HAP-1 (cell line): ENCODE results near the gene PHACTR1.
"Not testable (repeated sequence)": the region's sequence is repeated elsewhere in the genome, so short reads cannot be mapped to it uniquely, and the experiment has no call there.

Source experiments
- DNase-seq, 2 experiments: peaks; one replicate each; pipeline ENCODE4 v3.0.0-alpha.2; 2016 to 2020; ENCODE audit warnings: low spot score in 2 of 2
- H3K27me3 ChIP-seq: fragments of 250-450 bp; sonication (Bioruptor Pico); 2 replicates; pipeline ENCODE4 v1.5.1; 2020; ENCODE audit warnings: low read depth, mild to moderate bottlenecking, moderate library complexity
- H3K36me3 ChIP-seq: fragments of 250-450 bp; sonication (Bioruptor Pico); replicated peaks from 2 replicates; pipeline ENCODE4 v1.5.1; 2020; ENCODE audit warnings: mild to moderate bottlenecking
- H3K4me1 ChIP-seq: fragments of 250-450 bp; sonication (Bioruptor Pico); 2 replicates; pipeline ENCODE4 v1.5.1; 2020; ENCODE audit warnings: mild to moderate bottlenecking
- H3K4me3 ChIP-seq: fragments of 250-450 bp; sonication (Bioruptor Pico); 2 replicates; pipeline ENCODE4 v1.5.1; 2020; ENCODE audit warnings: mild to moderate bottlenecking, moderate library complexity
- H3K9me3 ChIP-seq: fragments of 250-450 bp; sonication (Bioruptor Pico); 2 replicates; pipeline ENCODE4 v1.5.1; 2020; ENCODE audit warnings: mild to moderate bottlenecking, moderate library complexity
- in situ Hi-C: fragments of 300-500 bp; cut with MboI; formaldehyde crosslinking; loops from 3 replicates; pipeline ENCODE4 v1.14.3; 2020; ENCODE audit warnings: low sequenced_read_pairs, inconsistent platforms, mixed read lengths

Gene PHACTR1

DNA sequence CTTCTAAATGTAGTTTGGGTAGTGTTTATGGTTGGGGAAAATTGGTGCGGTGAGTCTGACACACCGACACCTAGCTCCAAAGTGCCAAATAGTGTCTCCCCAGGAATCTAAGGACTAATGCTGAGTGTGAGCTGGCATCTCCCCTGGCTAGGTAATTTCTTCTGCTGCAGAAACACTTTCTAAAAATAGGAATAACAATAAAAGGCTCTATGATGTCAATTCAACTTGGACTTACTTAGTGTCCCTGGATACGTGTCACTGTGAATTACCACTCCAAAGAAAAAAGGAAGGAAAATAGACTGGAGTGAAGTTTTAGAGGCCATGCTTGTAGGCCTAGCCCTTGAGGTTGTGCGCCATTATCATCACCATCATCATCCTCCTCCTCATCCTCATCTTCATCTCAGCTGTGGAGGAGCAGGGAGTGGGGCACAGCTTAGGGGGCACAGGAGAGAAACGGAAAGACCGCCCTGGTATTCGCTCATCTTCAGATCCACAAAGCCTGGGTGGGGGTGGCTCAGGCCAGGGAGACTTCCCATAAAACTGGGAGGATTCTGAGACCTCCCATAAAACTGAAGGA is 522.2 kb downstream of the PHACTR1 start:
- no peak for DNase-seq
- Histone ChIP-seq H3K36me3 (no peaks in the 10 kb centered on the region), H3K9me3 (no peaks in the 10 kb centered on the region), H3K4me3 (no peak overlapping the region), H3K4me1 (no peaks in the 10 kb centered on the region), H3K27me3 (no peaks in the 10 kb centered on the region)
- in situ Hi-C loops, result no loop called here

DNA sequence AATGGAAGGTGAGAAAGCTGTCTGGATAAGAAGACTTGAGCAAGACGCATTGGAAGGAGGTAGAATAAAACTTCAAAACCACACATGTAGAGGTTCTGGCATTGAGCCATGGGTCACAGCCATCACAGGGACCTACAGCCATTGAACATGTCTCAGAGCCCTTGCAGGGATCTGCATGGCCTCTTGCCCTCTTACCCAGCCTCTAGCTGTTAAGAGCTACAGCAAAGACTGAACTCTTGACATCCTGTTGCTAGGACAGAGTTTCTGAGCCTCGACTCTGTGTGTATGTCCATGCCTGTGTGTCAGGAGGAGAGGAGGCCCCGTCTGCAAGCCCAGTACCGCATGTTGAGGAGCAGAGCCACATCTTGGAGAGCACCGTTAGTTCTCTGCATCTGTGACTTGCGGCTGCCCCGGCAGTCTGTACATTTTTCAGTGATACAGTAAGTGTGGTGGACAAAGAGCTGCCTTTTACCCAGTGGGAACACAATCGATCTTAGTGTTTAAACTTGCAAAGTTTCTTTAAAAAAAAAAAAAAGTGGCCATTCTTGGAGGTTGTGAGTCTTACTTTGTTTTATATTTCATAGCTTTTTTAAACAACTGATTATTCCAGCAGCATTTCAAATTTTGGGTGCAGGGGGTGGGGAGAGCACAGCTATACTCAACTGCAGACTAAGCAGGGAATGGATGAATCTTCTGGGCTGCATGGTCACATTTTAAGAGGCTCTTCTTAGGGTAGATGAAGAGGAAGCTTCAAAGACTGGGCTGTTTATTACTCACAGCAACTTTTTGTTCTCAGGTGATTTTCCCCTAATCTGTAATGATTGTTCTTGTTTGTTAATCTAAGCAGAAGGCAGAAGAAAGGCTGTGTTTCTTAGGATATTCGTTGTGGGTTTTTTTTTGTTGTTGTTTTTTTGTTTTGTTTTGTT is 523.2 kb downstream of the PHACTR1 start:
- Histone ChIP-seq H3K4me3 (no peak overlapping the region), H3K27me3 (no peaks in the 10 kb centered on the region)
- DNase-seq, result no peak

DNA sequence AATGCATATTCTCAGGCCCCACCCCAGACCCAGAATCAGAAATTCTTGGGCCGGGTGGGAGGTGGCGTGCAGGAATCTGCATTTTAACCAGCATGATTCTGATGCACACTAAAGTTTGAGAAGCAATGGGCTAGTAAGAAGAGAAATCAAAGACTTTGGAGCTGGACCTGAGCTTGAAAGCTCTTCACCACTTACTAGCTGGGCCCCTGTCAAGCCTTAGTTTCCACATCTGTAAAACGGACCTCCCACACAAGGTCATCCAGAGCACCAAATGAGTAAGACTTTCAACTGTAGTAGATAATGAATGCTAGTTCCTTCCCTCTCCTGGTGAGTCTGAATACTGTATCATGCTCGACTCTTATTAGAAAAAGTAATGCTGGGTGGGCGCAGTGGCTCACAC is 524.8 kb downstream of the PHACTR1 start:
- Histone ChIP-seq H3K4me1 (no peaks in the 10 kb centered on the region), H3K9me3 (no peaks in the 10 kb centered on the region), H3K4me3 (no peak overlapping the region), H3K27me3 (no peaks in the 10 kb centered on the region), H3K36me3 (no peaks in the 10 kb centered on the region)
- DNase-seq, result no peak
- in situ Hi-C loops, result no loop called here

More for the DNA sequence above, 523.2 kb downstream of the PHACTR1 start:
- Histone ChIP-seq H3K4me1 (no peaks in the 10 kb centered on the region), H3K36me3 (no peaks in the 10 kb centered on the region), H3K9me3 (no peaks in the 10 kb centered on the region)
- in situ Hi-C loops, result no loop called here

DNA sequence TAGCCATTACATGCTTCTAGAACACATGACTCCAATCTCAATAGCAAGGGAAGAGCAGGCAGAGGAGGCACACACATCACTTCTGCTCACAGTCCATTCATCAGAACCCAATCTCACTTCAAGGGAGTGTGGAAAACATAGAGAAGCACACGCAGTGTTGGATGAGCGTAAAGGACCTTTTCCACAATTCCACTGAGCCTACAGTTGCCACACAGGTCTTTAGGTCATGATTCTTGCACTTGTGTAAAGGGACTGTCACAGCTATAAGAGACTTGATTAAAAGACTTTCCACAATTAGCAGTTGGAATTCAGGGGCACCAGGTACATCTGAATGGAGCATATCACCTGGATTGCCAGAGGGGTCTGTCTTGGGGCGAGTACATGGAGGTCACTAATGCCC is 525.6 kb downstream of the PHACTR1 start:
- H3K4me3 ChIP-seq, result no peak overlapping the region
- DNase-seq, result no peak
- in situ Hi-C loops, result no loop called here
- H3K36me3 ChIP-seq, result no peaks in the 10 kb centered on the region
- no peaks in the 10 kb centered on the region for H3K4me1 ChIP-seq
- no peaks in the 10 kb centered on the region for H3K9me3 ChIP-seq
- no peaks in the 10 kb centered on the region for H3K27me3 ChIP-seq

DNA sequence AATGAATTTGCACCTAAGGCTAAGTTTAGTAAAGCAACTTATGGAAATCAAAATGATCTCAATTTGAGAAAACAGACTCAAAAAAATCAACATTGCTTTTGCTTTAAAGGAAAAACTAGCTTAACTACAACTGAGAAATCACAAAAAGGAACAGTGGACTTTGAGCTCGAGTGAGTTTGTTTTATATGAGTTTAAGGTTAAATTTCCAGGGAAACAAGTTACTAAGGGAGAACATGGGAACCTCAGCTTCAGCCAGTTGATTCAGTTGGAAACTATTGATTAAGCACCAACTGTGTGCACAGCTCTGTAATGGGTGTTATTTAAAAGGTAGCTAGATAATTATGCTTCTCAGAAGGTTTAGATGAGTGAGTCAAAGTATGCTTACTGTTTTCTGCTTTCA is 526.0 kb downstream of the PHACTR1 start:
- Histone ChIP-seq H3K4me1 (no peaks in the 10 kb centered on the region), H3K36me3 (no peaks in the 10 kb centered on the region)
- in situ Hi-C loops, result no loop called here

DNA sequence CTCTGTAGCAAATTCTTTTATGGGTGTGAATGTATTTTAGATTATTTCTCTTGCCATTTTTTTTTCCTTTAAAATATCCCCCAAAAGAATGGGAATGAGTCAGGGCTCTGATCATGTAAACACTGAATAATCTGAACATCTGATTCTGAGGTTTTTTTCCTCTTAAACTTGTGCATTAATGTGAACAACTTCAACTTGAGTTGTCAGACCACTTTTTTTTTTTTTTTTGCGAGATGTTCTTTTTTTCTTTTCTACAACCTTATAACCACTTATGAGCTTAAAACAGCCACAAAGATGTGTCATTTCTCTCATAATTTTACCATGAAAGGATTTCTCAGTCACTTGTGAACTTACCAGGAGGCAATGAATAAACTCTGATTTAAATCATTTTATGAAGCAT is 526.5 kb downstream of the PHACTR1 start:
- no peaks in the 10 kb centered on the region for H3K27me3 ChIP-seq
- DNase-seq, result no peak
- in situ Hi-C loops, result no loop called here
- H3K9me3 ChIP-seq, result no peaks in the 10 kb centered on the region
- H3K36me3 ChIP-seq, result no peaks in the 10 kb centered on the region
- H3K4me3 ChIP-seq, result no peak overlapping the region
- no peaks in the 10 kb centered on the region for H3K4me1 ChIP-seq

More for the DNA sequence above, 526.0 kb downstream of the PHACTR1 start:
- no peak for DNase-seq
- no peaks in the 10 kb centered on the region for H3K9me3 ChIP-seq
- H3K4me3 ChIP-seq, result no peak overlapping the region
- no peaks in the 10 kb centered on the region for H3K27me3 ChIP-seq

DNA sequence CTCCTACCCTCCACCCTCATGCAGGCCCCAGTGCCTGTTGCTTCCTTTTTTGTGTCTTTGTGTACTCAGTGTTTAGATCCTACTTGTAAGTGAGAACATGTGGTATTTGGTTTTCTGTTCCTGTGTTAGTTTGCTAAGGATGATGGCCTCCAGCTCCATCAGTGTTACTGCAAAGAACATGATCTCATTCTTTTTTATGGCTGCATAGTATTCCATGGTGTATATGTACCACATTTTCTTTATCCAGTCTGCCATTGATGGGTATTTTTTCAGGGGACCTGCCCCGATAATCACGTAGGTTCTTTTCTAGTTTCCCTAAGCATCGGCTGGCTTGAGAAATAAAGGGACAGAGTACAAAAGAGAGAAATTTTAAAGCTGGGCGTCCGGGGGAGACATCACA is 527.2 kb downstream of the PHACTR1 start:
- in situ Hi-C loops, H3K9me3 ChIP-seq, DNase-seq: not testable (repeated sequence)

DNA sequence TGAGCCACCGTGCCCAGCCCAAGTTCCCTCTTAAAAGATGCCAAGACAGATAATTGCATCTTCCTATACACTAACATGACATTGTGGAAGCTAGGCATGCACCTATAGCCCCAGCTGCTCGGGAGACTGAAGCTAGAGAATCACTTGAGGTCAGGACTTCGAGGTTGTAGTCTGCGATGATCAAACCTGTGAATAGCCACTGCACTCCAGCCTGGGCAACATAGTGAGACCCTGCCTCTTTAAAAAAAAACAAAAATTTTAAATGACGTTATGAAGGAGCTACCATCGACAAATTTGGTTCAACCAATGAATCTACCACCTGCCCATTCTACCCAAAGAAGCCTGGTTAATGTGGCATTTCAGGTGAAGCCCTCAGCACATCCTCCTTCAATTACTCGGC is 531.1 kb downstream of the PHACTR1 start:
- Histone ChIP-seq H3K36me3 (no peaks in the 10 kb centered on the region), H3K27me3 (no peaks in the 10 kb centered on the region), H3K4me1 (no peaks in the 10 kb centered on the region), H3K4me3 (no peak overlapping the region), H3K9me3 (no peaks in the 10 kb centered on the region)
- in situ Hi-C loops, result no loop called here
- no peak for DNase-seq

More for the DNA sequence above, 527.2 kb downstream of the PHACTR1 start:
- H3K27me3 ChIP-seq, H3K4me1 ChIP-seq, H3K36me3 ChIP-seq, H3K4me3 ChIP-seq: not testable (repeated sequence)

DNA sequence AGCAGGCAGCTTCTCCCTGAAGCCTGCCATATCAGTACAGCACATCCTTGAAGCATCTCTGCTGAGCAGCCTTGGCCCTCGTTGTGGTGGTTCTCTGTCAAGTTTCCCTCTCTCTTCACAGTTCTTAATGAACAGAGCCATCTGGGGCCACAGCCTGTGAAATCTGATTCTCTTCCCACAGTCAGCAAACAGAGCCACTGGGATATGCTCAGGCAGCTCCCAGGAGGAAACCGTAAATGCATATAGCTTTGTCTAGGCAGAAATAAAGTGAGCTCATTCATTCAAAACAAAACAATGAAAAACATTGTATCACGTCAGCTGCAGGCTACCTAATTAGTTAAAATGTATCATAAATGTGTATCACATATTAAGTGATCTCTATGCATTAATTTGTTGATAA is 531.5 kb downstream of the PHACTR1 start:
- Histone ChIP-seq H3K9me3 (no peaks in the 10 kb centered on the region), H3K27me3 (no peaks in the 10 kb centered on the region), H3K4me1 (no peaks in the 10 kb centered on the region), H3K36me3 (no peaks in the 10 kb centered on the region), H3K4me3 (no peak overlapping the region)
- DNase-seq, result peak; percentile 11 to 13
- in situ Hi-C loops, result no loop called here

DNA sequence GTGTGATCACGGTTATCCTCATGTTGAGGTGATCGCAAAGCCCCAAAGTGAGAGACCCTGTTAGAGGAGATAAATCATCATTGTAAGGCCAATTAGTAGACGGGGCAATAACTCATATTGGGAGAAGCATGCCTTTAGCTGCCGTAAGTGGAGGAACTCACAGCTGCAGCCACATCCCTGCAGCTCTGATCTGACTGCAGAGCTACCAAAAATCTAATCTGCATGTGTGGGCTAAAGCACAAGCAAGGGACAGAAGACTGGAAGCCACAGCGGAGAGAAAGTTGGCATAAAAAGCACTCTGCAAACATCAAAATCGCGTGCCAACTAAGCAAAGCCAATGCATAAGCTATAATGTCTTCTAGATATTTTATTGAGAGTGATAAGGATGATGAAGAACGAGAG is 532.0 kb downstream of the PHACTR1 start:
- no peaks in the 10 kb centered on the region for H3K4me1 ChIP-seq
- no peak overlapping the region for H3K4me3 ChIP-seq
- H3K9me3 ChIP-seq, result no peaks in the 10 kb centered on the region
- in situ Hi-C loops, result no loop called here
- no peaks in the 10 kb centered on the region for H3K36me3 ChIP-seq
- no peak for DNase-seq
- H3K27me3 ChIP-seq, result no peaks in the 10 kb centered on the region

DNA sequence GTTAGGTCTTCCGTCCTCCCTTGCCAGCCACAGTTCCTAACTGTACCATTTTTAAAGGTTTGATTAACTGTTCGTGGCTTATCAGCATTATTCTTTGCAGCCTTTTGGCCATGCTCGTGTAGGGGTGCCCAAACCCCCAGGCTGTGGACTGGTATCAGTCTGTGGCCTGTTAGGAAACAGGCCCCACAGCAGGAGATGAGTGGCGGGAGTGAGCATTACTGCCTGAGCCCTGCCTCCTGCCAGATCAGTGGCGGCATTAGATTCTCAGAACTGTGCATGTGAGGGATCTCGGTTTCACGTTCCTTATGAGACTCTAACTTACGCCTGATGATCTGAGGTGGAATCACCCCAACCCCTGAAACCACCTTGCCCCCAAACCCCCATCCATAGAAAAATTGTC is 532.4 kb downstream of the PHACTR1 start:
- in situ Hi-C loops, result no loop called here
- Histone ChIP-seq H3K9me3 (no peaks in the 10 kb centered on the region), H3K27me3 (no peaks in the 10 kb centered on the region), H3K4me1 (no peaks in the 10 kb centered on the region), H3K4me3 (no peak overlapping the region), H3K36me3 (no peaks in the 10 kb centered on the region)
- DNase-seq, result no peak

DNA sequence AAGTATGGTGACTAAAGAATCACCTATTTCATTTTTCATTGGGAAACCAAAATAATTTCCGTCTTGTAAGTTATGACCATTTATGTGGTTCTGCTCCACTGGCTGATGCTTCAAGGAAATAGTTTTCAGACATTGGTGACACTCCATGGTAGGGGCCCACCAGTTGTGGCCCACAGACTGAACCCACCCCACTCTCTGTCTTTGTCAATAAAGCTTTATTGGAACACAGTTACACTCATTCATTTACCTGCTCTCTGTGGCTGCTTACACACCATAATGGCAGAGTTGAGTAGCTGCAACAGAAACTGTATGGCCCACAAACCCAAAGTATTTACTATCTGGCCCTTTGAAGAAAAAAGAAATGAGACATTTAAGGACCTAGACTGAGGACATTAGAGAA is 533.2 kb downstream of the PHACTR1 start:
- Histone ChIP-seq H3K27me3 (no peaks in the 10 kb centered on the region), H3K4me3 (no peak overlapping the region), H3K36me3 (no peaks in the 10 kb centered on the region), H3K9me3 (no peaks in the 10 kb centered on the region), H3K4me1 (no peaks in the 10 kb centered on the region)
- no peak for DNase-seq
- in situ Hi-C loops, result no loop called here

DNA sequence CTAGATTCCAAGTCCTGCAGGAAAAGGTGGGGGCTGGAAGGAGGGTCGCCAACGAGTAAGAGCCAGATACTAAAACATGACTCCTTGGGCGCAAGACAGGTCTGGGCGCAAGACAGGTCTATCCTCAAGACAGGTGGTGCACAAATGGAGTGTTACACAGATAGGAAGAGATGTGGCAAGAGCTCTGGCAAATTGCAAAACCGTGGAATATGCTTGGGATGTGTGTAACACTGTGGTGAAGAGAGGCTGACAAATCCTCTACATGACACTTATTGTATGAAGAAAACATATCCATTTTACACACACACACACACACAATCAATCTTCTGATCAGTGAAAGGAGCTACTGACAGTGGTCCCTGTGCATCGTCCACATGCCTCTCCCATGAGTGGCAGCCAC is 534.1 kb downstream of the PHACTR1 start:
- Histone ChIP-seq H3K27me3 (no peaks in the 10 kb centered on the region), H3K9me3 (no peaks in the 10 kb centered on the region), H3K4me3 (no peak overlapping the region), H3K36me3 (no peaks in the 10 kb centered on the region), H3K4me1 (no peaks in the 10 kb centered on the region)
- no peak for DNase-seq
- in situ Hi-C loops, result no loop called here

DNA sequence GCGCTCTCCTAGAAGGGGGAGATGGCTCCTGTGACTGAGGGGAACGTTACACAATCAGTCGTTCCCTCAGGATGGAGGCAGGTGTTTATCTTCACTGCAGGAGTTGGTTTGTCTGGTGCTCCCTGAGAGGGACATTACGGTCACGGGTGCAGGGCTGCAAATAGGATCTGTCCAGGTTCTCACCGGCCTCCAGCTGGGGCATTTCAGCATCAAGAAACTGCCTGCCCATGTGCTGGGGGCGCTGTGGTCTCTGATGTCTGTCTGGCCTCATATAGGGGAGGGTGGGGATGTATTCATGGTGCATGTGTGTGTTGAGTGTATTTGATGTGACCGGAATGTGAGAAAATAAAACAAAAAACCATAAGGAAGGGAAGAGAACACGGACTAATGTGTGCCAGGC is 534.7 kb downstream of the PHACTR1 start:
- Histone ChIP-seq H3K4me3 (no peak overlapping the region), H3K27me3 (no peaks in the 10 kb centered on the region), H3K4me1 (no peaks in the 10 kb centered on the region)

More for the DNA sequence above, 534.7 kb downstream of the PHACTR1 start:
- DNase-seq, result no peak
- in situ Hi-C loops, result no loop called here
- no peaks in the 10 kb centered on the region for H3K9me3 ChIP-seq
- no peaks in the 10 kb centered on the region for H3K36me3 ChIP-seq
